ENCODE results near the gene GTPBP1. TPM values are rescaled to one million over a fixed set of nuclear protein-coding genes. Genes with fewer than 3 reads are reported as not detected.
A peak's percentile ranks its signal among the peaks of the same experiment; 100 is the strongest.

Gene GTPBP1
- total RNA-seq, 1 experiment from 2014 or later, result 54.9 TPM

DNA sequence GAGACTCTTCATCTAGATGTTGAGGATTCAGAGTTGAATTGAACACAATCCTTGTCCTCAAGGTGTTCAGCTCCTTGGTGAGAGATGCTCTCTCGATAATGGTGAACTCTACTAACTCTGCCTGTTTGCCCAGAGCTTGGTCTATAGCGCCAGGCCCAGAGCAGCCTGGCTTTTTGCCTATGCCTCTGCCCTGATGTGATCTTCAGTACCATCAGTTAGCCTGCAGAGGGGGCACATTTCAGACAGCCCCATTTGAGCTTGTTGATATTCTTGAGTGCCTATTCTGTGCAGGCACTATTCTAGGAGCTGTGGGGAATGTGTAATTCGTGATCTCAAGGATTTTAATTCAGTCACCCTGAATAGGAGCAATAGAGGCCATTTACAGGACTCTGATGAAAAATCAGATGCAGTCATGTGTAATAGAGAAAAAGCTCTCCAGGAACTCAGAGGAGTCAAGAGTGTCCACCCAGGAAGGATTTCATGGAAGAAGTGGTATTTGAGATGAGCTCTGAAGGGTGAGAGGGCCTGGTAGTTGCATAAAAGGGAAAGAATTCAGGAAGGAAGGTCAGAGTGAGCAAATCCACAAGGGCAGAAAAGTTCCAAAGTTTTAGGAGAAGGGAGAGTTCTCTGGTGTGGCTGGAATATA lies 19.3 kb downstream of the GTPBP1 start:
- DNase-seq (ENCODE audit: low spot score), result peak; percentile 68

DNA sequence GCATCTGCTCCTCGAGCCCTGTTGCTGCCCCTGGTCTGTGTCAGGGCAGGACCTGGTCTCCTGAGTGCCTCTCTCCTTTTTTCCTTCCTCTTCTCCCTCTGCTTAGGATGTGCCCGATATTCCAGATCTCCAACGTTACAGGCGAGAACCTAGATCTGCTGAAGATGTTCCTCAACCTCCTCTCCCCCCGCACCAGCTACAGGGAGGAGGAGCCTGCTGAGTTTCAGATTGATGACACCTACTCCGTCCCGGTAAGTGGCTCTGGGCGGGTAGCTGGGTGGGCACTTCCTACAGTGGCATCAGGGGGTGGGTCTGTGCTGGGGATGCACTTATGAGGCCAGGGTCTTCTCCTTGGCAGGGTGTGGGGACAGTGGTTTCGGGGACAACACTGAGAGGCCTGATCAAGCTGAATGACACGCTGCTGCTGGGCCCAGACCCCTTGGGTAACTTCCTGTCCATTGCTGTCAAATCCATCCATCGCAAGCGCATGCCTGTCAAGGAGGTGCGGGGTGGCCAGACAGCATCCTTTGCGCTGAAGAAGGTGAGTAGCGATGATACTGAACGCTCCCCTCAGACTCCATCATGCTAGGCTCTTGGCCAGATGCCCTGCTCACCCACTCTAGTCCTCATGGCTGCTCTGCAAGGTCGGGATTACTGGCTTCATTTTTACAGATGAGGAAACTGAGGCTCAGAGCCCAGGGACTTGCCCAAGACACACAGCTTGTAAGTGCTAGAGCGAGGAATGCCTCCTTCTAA lies 20.3 kb downstream of the GTPBP1 start:
- DNase-seq (ENCODE audit: low spot score), result no peak

DNA sequence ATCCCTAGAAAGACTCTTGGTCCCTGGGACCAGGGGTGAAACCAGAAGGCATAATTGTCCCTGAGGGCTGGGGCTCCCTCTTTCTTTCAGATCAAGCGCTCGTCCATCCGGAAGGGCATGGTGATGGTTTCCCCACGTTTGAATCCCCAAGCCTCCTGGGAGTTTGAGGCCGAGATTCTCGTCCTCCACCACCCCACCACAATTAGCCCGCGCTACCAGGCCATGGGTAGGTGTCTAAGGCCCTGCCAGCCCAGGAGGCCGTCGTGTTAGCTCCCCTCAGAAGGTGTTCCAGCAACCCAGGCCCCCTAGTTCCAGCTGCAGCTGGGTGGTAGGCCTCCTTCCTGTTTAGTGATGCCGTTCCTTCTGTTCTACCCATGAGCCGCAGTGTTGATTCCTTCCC lies 21.4 kb downstream of the GTPBP1 start:
- DNase-seq (ENCODE audit: low spot score), result no peak

DNA sequence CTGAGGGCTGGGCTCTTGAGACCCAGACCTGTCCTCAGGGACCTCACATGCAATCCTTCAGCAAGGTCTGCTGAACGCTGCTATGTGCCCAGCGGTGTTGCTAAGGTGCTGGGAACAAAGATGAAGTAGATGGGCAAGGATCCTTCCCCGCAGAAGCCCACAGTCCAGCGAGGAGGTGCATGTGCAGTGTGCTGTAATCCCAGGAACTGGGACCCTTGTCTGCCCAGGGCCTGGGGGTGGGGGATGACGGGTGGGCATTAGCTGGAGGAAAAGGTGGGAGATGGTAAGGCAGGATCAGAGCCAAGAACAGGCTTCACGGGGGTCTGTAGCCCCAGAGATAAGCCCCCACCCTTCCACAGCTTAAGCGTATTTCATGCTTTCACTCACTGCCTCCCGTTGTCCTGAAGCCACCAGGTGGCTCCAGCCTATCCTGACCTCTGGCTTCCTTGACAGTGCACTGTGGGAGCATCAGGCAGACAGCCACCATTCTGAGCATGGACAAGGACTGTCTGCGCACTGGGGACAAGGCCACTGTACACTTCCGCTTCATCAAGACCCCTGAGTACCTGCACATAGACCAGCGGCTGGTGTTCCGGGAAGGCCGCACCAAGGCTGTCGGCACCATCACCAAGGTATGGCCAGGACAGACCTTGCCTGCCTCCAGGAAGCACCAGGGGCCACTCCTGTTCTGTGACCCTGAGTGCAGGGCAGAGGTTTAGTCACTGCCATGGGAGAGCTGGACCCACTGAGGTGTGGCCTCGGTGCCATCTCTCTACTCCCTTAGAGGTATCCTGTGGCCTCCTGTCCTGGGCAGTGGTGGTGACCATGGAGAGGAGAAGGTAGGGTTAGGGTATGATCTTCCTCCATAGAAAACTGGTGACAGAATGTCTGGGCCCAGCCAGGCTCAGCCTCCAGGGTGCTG lies 22.0 kb downstream of the GTPBP1 start:
- no peak for DNase-seq (ENCODE audit: low spot score)

DNA sequence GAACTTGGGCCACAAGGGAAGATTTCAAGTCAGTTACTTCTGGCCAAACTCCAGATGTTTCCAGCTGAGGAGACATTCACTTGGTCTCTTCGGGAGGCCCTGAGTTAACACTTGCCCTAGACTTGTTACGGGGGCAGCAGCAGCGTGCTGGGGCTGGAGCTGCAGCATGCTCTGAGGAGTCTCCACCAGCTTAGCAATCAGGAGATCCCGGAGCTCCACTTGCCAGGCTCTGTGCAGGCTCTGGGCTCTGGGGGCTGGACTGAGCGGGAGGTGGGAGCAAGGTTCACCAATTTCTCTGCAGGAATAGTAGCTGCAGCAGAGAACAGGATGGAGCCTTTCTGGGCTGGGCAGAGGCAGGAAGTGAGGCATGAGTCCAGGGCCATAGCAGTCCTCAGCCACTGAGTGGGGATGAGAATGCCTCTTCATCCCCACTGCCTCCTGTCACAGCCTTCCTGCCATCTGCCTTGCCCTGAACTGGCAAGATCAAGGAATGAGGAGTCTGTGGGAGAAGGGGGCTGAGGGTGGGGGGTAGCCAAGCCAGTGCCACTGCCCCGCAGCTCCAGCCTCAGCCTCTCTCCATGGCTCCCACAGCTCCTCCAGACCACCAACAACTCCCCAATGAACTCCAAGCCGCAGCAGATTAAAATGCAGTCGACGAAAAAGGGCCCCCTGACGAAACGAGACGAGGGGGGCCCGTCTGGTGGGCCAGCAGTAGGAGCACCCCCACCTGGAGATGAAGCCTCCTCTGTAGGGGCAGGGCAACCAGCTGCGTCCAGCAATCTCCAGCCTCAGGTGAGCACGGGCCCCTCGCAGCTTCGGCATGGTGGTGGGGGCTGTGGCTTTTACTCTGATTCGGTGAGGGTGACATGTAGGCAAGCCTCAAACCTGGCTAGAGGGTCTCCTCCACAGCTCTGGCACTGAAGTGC lies 23.4 kb downstream of the GTPBP1 start:
- no peak for DNase-seq (ENCODE audit: low spot score)

DNA sequence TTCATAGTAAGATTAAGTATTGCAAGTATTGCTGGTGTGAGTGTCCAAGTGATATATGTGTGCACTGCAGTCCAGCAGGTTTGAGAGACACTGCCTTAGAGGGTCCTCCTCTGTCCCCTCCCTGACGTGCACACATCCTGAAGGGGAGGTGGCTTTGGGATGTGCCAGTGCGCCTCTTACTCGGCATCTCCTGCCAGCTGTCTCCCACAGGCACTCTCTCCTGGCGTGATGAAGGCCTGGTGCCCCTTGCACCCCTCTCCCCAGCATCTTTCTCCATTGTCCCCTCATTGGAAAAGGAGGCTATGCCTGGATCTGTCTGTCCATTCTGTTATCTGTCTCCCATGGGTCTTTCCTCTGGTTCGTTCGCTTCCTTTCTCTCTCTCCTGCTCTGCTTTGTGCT lies 24.2 kb downstream of the GTPBP1 start:
- no peak for DNase-seq (ENCODE audit: low spot score)

DNA sequence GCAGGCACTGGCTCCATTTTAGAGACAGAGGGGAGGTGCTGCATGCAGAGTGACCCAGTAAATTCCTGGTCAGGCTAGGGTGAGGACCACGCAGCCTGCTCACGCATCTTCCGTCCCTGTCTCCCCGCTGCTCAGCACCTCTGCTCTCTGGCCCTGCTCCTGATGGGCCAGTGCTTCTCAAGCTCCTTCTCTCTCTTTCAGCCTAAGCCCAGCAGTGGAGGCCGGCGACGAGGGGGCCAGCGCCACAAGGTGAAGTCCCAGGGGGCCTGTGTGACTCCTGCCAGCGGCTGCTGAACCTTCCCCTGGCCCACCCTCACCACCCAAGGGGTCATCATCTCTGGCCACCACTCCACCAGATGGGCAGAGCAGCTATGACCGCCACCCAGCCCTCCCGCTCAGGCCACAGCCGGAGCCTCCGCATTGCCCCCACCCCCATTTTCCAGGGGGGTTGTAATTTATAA lies 24.7 kb downstream of the GTPBP1 start:
- DNase-seq (ENCODE audit: low spot score), result no peak

DNA sequence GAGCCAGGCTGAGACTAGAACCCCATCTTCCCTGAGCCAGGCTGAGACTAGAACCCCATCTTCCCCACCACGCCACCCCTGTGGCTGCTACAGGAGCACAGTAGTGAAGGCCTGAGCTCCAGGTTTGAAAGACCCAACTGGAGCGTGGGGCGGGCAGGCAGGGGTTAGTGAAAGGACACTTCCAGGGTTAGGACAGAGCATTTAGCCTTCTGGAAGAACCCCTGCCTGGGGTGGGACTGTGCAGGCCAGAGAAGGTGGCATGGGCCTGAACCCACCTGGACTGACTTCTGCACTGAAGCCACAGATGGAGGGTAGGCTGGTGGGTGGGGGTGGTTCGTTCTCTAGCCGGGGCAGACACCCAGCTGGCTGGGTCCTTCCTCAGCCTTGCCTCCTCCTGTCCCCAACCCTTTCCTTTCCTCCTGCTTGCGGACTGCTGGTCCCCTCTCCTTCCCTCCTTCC lies 26.0 kb downstream of the GTPBP1 start:
- no peak for DNase-seq (ENCODE audit: low spot score)

DNA sequence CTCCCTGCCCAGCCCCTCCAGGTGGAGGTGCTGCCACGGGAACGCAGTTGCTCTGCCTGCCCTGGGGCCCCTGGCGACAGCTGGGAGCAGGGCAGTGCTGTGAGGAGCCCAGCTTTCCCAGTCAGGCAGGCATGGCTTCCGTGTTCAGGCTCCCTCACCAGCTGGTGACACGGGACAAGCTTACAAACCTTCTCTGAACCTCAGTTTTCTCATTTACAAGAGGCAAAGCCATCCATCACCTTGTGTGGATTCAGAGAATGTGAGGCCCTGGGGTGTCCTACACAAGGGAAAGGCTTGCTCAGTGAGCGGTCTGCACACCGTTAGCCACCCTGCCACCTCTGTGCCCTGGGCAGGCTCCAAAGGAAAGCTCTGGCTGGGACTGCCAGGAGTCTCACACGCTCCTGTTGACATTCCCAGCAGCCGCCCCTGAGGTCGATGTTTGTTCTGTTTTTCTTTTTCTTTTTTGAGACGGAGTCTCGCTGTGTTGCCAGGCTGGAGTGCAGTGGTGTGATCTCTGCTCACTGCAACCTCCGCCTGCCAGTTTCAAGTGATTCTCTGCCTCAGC lies 26.6 kb downstream of the GTPBP1 start:
- no peak for DNase-seq (ENCODE audit: low spot score)

DNA sequence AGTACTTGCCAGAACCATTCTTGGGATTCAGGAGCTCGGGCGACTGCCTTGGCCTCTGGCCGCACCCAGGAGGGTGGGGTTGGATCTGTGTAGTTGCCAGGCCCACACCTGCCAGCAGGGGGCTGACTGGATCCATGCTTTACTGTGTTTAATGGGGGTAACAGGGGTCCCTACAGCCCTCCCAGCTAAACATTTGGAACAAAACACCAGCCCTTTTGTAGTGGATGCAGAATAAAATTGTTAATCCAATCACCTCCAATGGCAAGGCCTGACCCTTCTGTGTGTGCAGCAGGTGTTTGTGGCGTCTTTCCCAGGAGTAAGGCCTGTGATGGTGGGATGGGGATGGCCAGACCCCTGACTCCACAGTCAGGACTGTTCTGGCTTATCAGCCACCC lies 27.6 kb downstream of the GTPBP1 start:
- peak; percentile 48 for DNase-seq (ENCODE audit: low spot score)

DNA sequence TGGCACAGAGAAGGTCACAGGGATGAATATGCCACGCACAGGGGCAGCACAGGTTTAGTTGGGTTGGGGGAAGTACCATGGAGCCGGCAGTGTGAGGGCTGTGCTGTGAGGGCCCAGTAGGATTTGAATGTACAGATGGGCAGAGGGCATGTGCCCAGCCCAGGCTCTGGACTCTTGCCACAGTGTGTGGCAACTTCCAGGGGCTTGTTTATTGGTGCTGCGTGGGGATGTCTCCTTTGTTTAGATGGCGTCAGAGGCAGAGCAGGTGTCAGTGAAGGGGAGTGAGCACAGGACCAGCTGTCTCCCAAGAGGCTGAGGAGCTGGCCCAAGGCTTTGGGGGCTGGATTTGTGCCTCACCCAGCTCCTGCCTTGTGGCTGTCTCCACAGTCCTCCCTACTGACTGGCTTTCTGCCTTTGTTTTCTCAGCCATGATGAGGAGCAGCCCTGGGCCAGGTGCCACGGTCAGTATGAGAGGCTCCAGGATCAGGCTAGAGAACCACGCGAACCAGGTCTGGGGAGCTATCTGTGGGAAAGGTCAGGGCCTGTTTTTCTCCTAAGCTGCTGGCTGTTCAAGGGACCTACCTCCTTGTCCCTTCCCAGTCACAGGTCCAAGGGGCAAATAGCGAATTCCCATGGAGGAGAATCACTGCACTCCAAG lies 28.1 kb downstream of the GTPBP1 start:
- DNase-seq (ENCODE audit: low spot score), result peak; percentile 41

DNA sequence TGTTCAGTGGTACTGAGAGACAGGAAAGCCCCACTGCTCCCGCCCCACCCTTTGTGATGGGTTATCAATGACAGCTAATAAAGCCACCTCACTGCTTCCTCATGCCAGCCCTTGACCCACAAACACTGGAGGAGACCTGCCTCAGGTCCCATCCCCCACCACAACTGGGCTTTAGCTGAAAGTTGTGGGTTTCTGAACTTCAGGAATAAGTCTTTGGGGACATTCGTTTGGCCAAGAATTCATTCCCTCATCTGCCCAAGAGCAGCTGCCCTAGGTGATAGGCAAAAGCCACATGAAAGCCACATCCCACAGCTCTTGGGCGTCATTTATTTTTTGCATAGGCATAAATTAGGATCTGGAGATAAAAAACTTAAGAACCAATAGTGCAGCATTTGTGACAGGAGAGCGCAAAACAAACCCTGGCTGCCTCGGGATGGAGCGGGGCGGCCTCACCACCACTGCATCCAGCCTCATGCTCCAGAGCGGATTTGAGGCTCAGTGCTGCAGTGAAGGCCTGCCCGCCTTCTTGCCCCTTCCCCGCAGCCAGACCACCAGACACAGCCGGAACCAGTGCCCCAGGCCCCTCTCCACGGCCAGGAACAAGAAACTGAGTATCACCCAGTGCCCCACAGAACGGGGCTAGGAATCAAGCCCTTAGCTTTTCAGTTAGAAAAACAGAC lies 28.8 kb downstream of the GTPBP1 start:
- DNase-seq (ENCODE audit: low spot score), result no peak

DNA sequence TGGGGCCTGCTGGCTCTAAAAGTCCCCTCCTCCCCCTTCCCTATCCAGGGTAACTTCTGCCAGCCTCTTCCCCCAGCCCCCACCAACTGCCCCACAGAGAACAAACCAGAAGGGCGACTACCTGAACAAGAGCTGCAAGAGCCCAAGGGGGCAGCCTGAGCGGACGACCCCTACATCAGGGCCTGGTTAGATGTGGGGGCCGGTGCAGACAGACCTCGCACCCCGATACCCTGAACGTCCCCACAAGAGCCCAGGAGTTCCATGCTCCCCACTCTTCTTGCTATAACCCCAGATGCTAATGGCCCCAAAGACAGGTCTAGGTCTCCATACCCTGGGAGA lies 29.4 kb downstream of the GTPBP1 start:
- DNase-seq (ENCODE audit: low spot score), result no peak

DNA sequence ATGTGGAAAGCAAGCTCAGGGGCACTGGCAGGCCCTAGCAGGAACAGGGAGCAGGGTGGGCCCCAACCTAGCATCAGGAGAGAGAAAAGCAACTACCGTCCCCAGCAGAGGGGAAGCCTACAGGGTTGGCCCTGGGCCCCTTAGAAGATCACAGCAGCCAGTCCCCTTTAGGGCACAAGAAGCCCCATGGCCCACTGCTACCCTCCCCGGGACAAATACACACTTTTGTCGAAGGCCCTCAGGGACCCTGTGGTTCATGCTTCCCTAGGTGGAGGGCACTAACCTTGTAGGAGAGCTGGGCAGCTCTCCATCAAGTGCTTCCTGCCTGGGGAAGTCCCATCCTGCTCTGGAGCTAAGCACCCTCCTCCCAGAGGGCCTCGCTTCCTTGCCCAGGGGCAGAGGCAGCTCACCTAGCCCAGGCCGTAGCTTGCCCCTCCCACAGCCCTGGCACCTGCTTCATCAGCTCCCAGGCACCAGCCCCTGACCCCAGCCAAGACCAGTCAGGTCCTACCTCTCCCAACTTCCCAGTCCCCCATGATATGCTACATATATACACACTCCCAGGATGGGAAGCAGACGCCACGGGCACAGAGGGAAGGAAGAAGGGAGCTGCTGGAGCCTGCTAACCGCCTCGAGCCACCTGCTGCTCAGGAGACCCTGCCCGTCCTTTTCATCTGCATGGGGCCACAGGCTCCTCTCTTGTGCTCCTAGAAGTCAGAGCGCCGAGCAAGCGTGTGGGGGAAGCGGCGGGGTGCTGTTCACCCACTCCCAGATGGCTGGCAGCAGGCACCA lies 29.9 kb downstream of the GTPBP1 start:
- no peak for DNase-seq (ENCODE audit: low spot score)

DNA sequence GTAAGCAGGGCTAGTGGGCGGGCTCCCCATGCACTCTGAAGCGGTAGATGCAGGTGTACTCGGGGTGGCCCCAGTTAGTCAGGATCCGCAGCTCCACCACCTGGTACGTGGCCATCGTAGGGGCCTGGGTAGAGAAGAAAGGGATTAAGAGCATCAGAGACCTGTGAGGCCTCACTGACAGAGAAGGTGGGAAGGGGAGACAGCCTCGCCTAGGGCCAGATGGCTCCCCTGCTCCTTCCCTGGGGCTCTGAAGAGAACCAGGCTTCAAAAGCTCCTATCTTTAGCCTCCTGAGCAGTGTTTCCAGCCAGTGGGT lies 30.5 kb downstream of the GTPBP1 start:
- no peak for DNase-seq (ENCODE audit: low spot score)

DNA sequence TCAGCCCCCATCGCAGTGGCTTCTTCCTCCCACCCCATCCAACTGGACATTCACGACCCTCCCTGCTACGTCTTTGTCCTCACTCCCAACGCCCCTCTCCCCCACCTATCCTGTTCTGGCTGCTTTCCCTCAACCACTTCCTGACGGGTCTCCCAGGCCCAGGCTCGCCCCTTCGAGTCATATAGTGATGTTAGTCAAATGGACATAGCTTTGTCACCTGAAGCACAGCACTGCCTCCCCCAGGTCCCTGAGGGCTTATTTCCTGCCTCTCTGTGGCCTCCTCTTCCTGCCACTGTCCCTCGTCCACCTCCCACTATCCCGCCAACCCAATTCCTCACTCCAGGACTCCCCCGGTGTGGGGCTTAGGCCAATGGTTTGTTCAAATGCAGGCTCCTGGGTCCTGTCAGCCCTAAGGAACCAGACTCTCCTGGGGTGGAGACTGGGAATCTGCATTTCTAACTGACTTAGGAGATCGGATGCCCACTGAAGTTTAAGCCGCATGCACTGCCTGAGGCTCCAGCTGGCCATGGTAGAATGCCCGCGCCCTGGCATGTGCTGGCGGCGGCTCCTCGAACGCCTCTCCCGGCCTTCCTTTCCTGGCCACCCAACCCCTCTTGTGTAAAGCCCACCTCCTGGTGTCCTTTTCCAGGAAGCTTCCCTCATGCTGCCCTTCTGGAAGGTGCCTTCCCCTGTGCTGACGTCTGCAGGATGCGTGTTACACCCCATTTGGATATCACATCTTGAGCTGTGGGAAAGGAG lies 31.7 kb downstream of the GTPBP1 start:
- DNase-seq (ENCODE audit: low spot score), result no peak

DNA sequence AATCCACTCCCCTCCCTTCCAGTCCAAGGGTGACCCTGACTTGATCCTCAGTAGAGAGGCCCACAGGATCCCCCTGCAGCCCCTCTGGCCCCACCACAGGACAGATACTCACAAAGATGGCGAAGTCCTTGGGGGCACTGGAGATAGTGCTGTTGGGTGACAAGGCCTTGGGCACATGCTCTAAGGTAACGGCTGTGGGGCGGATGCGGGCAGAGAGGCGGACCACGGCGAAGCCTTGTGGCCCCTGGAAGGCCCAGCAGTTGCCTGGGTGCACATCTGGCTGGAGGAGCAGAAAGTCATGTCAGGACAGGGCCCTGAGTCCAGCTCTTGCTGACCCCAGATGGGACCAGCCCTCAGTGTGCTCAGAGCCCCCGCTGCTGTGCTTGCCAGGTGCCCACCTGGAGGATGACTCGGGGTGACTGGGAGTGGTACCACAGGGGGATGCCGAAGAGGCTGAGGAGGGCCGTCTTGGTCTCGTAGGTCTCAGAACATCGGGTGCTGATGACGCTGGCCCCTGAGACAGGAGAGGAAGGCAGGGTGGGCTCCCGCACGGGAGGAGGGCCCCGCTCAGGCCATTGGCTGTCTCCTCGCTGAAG lies 32.8 kb downstream of the GTPBP1 start:
- no peak for DNase-seq (ENCODE audit: low spot score)
